NCI-H128 (cell line): ENCODE measurements around the gene NEU2.

ENCODE experiments used
- DNase-seq: peaks from one replicate; lab custom pipeline; 2025; ENCODE audit not compliant: unreplicated experiment; lab: John Stamatoyannopoulos, UW

NEU2 gene

DNA sequence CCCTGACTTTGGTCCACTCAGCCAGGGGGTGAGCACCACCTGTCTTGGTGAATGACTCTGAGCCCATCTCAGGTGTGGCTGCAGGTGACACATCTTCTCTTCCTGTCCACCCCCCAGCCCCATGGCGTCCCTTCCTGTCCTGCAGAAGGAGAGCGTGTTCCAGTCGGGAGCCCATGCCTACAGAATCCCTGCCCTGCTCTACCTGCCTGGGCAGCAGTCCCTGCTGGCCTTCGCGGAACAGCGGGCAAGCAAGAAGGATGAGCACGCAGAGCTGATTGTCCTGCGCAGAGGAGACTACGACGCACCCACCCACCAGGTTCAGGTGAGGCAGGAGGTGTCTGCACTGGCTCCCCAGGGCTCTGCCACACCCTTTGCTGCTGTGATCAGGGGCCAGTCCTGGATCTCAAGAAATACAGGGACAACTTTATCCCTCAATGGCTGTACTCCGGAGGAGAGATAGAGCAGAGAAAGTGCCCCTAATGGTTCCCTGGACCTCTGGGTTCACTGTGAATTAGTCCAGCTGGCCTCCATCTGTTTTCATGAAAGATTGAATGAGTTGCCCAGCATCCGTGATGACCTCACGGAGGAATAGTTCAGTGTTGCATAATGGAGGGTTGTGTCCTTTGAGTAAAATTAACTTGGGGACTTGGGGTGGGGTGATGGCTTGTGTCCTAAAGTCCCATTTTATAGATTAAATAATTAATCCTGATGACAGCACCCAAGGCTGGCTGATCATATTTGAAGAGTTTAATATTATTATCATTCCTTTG, at the start of gene NEU2:
Gene NEU2 (plus strand): TSS at position 122 of the 770 bp plus-strand sequence. CDS start 0 bp downstream, at position 122.
- DNase-seq: no peak

DNA sequence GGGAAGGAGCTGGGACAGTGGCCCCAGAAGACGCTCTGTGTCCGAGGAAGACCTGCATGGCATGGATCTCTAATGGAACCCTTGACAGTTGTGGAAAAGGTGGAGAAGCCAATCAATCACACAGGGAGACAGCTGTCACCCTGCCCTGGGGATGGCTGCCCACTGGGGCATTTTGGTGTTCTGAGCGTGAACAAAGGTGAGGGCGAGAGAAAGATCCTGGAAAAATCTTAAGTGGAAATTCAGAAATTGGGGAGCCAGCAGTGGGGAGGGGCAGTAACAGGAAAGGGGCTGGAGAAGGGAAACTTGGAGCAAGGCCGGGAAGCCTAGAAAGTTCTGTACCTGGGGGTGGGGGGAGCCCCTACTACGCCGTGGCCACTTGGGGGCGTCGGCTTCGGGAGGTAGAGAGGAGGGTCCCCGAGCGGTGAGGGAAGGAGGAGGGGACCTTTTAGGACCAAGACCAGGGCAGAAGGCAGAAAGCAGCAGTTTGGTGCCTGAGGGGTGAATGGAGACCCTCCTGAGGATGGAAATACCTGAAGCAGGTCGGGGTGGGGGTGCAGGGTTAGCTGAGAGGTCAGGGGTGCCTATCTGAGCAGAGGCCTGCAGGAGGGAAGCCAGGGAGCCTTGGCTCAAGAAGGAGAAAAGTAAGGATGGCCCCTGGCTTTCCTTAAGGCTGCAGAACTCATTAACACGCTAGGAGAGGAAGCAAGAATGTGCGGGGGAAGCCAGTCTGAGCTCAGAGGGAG, 49.4 kb upstream of the NEU2 start:
- no peak for DNase-seq

DNA sequence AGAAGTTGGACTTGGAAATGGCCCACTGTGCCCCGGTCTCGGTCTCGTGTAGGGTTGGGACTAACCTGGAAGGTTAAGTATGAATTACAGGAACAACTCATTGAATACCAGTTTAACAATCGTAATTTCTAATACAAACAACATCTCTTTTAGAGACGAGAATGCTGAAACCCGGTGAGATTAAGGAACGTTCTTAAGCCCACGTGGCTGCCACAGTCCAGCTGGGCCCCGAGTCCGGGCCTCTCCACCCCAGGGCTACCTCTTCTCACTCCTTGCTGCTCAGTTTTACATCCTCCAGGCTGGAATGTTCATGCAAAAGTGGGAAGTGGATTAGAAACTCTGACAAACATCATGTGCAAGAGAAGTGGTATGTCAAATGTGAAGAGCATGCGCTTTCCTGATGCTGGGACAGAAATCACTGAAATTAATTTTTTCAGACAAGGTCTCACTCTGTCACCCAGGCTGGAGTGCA, 48.8 kb upstream of the NEU2 start:
- DNase-seq: no peak

DNA sequence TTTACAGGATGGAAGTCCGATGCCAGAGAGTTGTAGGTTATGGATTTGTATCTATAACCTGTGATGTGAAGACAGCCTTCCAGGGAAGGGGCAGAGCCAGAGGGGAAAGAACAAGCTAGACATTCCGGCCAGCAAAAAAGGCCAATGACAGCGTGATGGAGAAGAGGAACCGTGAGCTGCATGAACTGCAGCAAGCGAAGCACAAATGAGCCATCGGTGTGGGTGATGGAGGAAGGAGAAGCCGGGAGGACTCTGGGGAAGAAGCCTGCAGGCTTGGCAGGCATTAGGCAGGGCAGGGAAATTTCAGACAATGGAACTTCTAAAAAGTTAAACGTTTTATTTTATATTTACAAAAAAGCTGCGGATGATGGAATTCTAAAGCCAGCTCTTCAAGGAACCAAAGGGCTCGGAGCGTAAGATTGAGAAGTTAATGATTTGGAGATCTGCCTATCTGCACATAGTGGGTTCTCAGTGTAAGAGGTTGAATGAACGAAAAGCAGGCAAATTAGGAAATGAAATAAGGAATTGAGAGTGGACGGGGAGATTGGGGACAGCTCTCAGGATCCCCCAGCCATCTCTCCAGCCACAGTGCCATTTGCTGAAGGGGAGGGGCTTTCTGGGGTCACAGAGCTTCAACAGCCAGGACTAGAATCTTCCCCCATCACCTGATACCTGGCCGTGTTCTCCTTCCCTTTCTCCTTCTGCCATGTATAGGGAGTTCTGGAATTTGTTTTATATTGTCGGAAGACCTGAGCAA, 47.8 kb upstream of the NEU2 start:
- no peak for DNase-seq

DNA sequence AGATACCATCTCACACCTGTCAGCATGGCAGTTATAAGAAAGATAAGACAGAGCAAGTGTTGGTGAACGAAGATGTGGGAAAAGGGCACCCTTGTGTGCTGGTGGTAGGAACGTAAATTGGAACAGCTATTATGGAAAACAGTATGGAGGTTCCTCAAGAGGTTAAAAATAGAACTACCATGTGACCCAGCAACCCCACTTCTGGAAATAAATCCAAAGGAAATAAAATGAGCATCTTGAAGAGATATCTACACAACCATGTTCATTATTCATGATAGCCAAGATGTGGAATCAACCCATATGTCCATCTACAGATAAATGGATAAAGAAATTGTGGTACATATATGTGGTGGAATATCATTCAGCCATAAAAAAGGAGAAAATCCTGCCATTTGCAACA, 46.3 kb upstream of the NEU2 start:
- DNase-seq: no peak

DNA sequence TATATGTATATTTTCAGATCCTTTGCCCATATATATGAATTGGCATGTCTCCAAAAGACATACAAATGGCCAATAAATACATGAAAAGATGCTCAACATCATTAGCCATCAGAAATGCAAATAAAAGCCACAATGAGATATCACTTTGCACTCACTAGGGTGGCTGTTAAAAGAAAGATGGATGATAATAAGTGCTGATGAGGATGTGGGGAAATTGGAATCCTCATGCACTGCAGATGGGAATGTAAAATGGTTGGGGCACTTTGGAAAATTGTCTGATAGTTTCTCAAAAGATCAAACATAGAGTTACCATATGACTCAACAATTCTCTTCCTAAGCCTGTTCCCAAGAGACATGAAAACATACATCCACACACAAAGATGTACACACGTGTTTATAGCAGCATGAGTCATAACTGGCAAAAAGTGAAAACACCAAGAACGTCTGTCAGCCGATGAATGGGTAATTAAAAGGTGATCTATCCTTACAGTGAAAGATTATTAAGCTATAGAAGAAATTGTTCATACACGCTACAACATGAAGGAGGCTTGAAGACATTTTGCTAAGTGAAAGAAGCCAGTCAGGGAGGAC, 39.1 kb upstream of the NEU2 start:
- no peak for DNase-seq

DNA sequence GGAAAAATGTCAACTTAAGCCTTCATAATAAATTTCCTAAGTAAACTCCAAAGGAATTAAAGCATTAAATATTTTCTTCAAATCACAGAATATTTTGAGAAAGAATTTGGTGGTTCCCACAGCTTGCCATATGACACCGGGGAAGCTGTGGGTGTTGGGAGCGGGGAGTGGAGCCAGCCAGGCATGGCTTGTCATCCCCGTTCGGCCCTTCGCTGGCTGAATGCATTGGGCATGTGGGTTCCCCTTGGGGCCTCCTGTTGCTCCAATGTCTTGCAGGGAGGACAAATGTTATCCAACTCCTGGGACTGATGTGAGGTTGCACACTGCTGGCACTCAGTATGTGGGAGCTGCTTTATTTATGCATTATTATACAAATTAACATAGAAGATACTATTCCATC, 38.0 kb upstream of the NEU2 start:
- DNase-seq: no peak

DNA sequence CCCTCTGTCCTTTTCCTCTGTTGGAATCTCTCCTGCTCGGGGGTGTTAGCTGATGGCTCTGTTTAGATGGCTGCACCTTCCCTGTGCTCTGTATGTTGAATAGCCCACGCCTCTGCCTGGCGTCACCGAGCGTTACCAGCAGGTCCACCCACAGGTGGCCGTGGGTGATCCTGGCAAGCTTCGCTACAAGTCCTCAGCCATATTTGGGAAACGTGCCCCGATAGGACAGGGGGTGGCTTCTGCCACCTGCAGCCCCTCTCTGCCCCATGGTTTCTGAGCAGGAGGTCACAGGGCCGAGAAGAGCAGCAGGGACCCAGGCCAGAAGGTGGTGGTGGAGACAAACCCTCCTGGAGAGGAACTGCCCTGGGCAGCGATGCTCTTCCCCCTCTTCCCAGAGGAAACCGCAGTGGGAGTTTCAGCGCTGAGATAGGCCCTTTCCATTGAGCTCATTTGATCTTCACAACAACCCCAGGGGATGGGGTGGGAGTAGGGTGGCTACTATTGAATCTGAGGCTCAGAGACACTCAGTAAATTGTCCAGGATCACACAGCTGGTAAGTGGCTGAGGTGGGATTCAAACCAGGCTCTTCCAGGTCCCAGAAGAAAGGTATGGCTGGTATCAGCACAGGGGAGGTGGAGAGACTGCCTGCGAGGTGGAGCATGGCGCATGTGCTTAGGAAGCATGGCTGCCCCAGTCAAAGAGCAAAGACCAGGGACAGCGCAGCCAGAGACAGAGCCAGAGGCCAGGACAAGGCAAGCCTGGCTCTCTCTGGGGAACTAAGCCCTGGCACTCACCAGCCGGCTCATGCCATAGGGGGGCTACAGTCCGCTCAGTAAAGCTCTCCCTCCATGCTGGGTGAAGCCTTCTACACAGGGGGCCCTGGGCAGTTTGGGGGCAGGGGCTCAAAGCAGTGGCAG, 34.5 kb upstream of the NEU2 start:
- no peak for DNase-seq

DNA sequence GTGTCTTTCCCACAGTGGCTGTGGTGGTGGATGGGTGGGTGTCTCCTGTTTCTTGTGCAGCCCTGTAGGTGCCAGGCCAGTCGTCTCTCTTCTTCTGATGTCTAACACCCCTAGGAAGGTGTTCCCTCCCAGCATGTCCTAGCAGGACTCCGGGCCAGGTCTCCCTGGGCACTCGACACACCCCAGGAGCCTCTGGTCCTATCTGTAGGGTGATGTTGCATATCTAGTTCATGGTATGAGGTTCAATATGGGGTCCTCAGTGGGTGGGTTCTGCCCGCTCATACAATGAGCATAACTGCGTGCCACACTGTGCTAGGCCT, 33.8 kb upstream of the NEU2 start:
- DNase-seq: no peak

DNA sequence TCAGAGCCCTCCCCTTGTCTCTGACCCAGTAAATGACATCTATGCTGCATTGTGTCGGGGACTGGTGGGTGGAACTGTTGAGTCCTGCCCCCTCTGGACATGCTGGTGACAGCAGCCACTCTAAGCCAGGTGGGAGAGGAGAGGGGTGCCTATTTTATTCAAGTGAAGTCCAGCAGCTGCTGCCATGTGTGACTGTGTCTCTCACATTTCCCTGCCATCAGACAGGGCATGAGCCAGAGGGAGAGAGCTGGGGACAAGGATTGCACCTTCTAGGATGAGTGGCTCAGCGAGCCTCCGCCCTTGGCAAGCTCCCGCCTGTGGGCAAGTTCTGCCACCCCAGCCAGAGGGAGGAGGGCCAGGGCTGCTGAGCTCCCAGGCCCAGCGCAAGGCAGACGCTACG, 33.1 kb upstream of the NEU2 start:
- no peak for DNase-seq

DNA sequence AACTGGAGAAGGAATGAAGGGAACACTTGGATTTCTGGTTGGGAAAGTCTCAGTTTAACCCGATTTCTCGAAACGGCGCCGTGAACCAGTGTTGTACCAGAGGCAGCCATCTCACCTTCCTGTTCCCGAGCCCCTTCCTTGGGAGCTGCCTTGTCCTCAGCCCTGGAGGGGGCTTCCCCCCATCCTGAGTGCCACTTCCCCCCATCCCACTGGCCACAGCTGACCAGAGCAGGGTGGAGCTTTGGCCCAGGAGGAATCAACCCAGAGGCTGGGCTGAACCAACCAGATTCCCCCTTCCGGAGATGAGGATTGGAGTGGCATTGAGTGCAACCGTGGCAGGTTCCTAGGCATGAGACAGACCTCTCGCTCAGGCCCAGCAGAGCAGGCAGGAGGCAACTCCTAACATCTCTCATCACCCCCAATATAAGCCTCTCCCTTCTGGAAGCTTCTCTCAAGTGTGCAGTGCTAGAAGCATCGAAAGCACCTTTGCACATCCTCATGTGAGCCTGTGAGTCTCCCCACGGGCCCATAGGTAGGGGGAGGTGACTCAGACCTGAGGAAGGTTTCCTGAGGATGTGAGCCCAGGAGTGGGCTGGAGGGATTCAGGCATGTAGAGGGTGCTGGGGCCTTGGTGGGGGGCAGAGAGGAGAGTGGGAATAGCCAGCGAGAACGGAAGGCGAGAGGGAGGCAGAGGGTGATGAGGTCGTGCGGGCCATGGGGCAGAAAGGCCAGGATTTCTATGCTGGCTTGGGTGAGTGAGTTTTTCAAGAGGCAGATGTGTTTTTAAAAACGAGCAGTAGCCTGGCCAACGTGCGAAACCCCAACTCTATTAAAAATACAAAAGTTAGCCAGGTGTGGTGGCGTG, 31.4 kb upstream of the NEU2 start:
- no peak for DNase-seq

DNA sequence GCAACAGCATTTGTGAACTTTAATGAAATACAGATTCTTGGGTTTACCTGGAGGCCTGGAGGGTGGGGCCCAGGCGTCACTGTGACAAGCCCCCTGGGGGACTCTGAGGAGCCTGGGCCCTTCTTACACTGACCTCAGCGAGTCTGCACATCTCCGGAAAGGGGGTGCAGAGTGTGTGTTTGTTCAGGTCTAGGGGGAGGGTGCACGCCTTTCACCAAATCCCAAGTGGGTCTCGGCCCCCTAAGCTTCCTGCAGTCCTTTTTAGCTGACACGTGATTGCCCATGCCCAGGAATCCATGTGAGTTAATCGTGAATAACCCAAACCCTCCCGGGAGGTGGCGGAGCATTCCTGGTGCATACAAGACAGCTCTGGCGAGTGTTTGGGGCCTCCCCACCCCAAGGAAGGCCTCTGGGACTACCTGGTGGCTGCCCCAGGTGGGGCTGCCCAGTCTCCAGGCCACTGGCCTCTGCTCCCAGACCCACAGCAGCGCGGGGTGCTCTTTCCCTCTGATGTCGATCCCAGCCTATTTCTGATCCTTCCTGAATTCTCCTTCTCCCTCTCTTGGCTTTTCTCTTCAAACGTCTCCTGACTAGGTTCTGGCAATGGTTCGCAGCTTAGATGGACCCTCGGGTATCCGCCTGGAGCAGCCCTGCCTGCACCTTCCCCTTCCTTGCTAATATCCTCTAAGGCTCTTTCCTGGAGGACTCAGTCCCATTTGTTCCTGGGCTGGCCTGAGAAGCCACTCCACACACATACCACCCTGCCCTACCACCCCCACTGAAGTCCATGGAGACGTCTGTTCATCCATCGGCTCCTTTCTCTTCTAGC, 29.4 kb upstream of the NEU2 start:
- no peak for DNase-seq

DNA sequence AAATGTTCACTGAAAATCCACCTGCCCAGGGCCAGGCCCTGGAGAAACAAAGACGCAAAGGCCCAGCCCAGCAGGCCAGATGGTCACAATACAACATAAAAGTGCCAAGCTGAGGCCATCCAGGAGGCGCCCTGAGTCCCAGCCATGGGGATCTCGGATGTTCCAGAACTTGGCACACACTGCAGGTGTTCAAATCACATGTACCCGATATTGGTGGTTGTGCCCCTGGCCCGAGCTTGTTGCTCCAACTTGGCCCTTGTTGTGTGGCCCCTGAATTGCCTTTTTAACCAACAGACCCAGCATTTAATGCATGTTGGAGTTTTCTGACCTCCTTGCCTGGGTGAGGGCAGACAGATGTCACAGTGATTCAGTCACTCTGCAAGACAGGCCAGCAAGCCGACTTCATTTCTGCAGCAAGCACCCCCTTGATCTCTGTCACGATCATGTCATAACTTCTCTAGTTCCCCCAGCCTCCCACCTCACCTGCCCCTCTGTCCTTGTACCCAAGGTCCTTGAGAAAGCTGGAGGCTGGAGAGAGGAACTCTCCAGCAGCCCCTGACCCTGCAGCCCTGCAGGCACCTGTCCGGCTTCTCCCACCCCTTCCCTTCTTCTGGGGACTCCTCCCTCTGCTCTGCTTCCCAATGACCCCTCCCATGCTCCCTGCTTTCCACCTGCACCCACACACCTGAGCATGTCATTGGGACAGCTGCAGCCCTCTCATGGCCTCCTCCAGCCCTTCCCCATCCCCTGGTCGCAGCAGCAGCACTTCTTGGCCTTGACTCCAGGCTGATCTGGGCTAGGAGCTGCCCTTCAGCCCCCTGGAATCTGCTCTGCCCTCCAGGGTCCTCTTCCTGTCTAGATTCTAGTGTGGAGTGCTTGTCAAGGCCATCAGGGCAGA, 28.6 kb upstream of the NEU2 start:
- no peak for DNase-seq

DNA sequence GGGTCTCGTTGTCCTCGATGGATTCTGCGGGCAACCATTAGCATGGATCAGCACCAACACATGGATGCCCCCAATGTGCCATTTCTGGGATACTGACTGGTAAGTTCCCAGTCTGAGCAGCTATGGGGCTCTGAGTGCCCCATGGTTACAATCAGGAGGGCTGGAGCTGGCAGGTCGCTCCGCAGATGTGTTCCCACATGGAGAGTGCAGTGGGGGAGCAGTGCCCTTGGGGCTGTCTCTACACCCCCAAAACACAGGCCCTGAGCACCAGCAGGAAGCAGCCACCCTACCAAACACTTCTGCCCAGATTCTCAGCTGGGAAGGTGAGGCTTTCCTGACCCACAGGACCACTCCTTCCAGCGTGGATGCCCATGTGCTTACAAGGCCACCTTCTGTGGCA, 27.4 kb upstream of the NEU2 start:
- no peak for DNase-seq

DNA sequence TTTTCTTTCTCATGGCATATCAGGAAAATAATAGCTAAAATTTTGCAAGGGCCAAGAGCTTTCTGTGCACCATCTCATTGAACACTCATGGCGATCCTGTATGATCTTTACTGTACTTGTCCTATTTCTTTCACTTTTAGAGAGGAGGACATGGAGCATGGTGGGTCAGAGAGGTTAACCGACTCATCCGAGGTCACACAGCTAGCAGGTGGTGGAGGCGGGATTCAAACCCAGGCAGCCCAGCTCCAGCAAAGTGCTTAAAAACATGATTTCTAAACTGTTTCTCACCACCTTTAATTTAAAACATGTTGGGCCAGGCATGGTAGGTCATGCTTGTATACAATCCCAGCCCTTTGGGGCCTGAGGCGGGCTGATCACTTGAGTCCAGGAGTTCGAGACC, 25.8 kb upstream of the NEU2 start:
- DNase-seq: no peak

DNA sequence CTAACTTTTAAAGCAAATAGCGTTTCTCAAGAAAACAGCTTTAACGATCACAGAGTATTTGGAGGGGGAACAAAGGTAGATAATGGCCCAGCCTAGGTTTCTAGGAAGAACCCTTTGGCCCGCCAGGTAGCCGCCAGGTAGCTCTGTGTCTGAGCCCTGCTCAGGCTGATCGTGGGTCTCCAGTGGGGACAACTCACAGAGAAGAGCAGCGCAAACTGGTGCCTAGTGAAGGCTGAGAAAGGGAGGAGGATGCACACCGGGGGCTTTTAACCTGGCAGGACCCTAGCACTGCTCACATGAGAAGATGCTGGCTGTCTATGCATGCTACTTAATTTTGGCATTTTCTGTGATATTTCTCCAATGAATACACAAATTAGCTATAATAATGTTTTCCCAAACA, 25.2 kb upstream of the NEU2 start:
- DNase-seq: no peak

DNA sequence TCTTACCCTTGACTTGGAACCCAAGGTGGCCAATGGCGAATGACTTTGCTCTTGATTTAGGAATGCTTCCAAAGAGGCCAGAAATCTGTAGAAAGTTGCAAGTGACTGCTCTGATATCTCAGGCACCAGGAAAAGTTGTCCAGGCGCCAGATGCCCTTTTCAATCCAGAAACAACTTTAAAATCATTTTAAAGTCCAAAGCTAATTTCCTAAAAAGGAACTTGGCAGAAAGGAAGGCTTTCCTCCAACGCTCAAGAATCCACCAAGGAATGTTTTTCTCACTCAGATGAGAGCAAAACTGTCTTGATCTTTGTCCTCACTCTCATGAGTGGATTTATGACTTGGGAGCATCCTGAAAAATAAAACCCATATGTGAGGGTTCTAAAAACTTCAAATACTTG, 24.7 kb upstream of the NEU2 start:
- DNase-seq: no peak

DNA sequence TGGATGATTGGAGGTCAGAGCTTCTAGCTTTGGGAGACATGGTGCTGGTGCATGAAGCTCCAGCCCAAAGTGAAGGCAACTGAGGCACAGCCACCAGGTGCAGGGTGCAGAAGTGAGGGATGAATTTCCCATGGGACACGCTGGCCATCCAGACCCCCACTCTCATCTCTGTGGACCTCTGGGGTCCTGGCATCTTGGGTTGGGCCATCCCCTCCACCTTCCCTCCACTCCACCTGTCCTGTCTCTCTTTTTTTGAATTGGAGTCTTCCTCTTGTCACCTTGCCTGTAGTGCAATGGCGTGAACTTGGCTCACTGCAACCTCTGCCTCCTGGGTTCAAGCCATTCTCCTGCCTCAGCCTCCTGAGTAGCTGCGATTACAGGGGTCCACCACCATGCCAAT, 22.8 kb upstream of the NEU2 start:
- no peak for DNase-seq
